IgD-negative memory B cell (primary cell): ENCODE data around the gene SHTN1. TPM values are rescaled to one million over a fixed set of nuclear protein-coding genes. Genes with fewer than 3 reads are reported as not detected.

Experiments
- H3K27ac Mint-ChIP-seq, 3 donors: one replicate each; pipeline ENCODE4 v1.8.0; 2020 to 2022; ENCODE audit warnings: mild to moderate bottlenecking in 3 of 3, mixed read lengths in 3 of 3, moderate library complexity in 1 of 3
- H3K27me3 Mint-ChIP-seq: one replicate; pipeline ENCODE4 v1.8.0; 2021; ENCODE audit warnings: mixed read lengths
- H3K36me3 Mint-ChIP-seq: one replicate; pipeline ENCODE4 v1.8.0; 2020; ENCODE audit warnings: mild to moderate bottlenecking, mixed read lengths
- H3K4me1 Mint-ChIP-seq, 3 donors: one replicate each; pipeline ENCODE4 v1.8.0; 2020 to 2022; ENCODE audit warnings: mixed read lengths in 3 of 3, mild to moderate bottlenecking in 1 of 3
- H3K4me3 Mint-ChIP-seq, 4 donors: one replicate each; pipeline ENCODE4 v1.8.0; 2020 to 2022; ENCODE audit warnings: mild to moderate bottlenecking in 4 of 4, mixed read lengths in 4 of 4, moderate library complexity in 3 of 4
- H3K9me3 Mint-ChIP-seq, 3 donors: one replicate each; pipeline ENCODE4 v1.8.0; 2020 to 2021; ENCODE audit warnings: mixed read lengths in 3 of 3, mild to moderate bottlenecking in 1 of 3
- polyA plus RNA-seq: library from polyadenylated mRNA; unstranded; fragments of 300-500 nt; fragmentation: Illumina TruSeq; gene quantifications from one replicate; pipeline ENCODE4 v1.2.3, GENCODE V29; 2021

SHTN1 gene
- polyA plus RNA-seq, 1 donor from 2014 or later = 0.04 TPM

DNA sequence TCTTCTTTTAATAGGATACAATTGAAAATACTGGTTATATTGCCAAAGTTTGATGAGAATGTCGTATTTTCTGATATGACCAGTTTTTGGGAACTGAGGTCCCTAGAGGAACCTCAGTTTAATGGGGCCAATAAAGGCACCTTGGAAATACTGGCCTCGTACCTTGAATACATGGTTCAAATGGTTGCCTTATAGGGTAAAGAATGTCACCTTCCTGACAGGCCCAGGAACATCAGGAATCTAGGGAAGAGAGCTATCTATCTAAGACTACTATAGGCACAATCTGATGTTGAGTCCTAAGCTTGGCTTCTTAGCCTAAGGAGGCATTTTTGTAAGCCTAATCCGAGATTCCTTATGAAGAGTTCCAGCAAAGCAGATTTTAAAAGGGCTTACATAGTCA is 9.3 kb downstream of the SHTN1 start:
- H3K4me3 Mint-ChIP-seq = no peak overlapping the region
- no peak overlapping the region for H3K27ac Mint-ChIP-seq
- no peaks in the 10 kb centered on the region for H3K4me1 Mint-ChIP-seq
- no peaks in the 10 kb centered on the region for H3K36me3 Mint-ChIP-seq
- H3K9me3 Mint-ChIP-seq = peaks cover 0 to 2% (median 0%) of the 10 kb centered on the region in 3 donors
- H3K27me3 Mint-ChIP-seq = peaks cover 6% of the 10 kb centered on the region

- H3K27ac Mint-ChIP-seq = no peak overlapping the region
- no peak overlapping the region for H3K4me3 Mint-ChIP-seq
- no peaks in the 10 kb centered on the region for H3K36me3 Mint-ChIP-seq
- H3K4me1 Mint-ChIP-seq = no peaks in the 10 kb centered on the region
- peaks cover 0 to 2% (median 0%) of the 10 kb centered on the region in 3 donors for H3K9me3 Mint-ChIP-seq
- H3K27me3 Mint-ChIP-seq = peaks cover 6% of the 10 kb centered on the region
These were observed 10.7 kb downstream of the SHTN1 start for GRCh38 chr10:116994113-116994890.

- no peaks in the 10 kb centered on the region for H3K36me3 Mint-ChIP-seq
These were observed 11.4 kb downstream of the SHTN1 start for GRCh38 chr10:116993610-116994009.

GRCh38 chr10:116992183-116992582 is 12.8 kb downstream of the SHTN1 start:
- no peaks in the 10 kb centered on the region for H3K4me1 Mint-ChIP-seq
- no peaks in the 10 kb centered on the region for H3K36me3 Mint-ChIP-seq
- peaks cover 2% of the 10 kb centered on the region for H3K27me3 Mint-ChIP-seq
- no peak overlapping the region for H3K4me3 Mint-ChIP-seq
- no peak overlapping the region for H3K27ac Mint-ChIP-seq
- H3K9me3 Mint-ChIP-seq = peaks cover 0 to 2% (median 0%) of the 10 kb centered on the region in 3 donors

More at GRCh38 chr10:116993610-116994009, 11.4 kb downstream of the SHTN1 start:
- H3K4me3 Mint-ChIP-seq = no peak overlapping the region
- H3K4me1 Mint-ChIP-seq = no peaks in the 10 kb centered on the region
- H3K9me3 Mint-ChIP-seq = no peaks in the 10 kb centered on the region
- no peak overlapping the region for H3K27ac Mint-ChIP-seq
- peaks cover 6% of the 10 kb centered on the region for H3K27me3 Mint-ChIP-seq

- no peaks in the 10 kb centered on the region for H3K4me1 Mint-ChIP-seq
- H3K27me3 Mint-ChIP-seq = peaks cover 4% of the 10 kb centered on the region
- no peak overlapping the region for H3K27ac Mint-ChIP-seq
- no peaks in the 10 kb centered on the region for H3K36me3 Mint-ChIP-seq
- H3K9me3 Mint-ChIP-seq = peaks cover 0 to 4% (median 0%) of the 10 kb centered on the region in 3 donors
- no peak overlapping the region for H3K4me3 Mint-ChIP-seq
These were observed 14.6 kb downstream of the SHTN1 start for GRCh38 chr10:116990276-116990800.

GRCh38 chr10:116989439-116989838 is 15.5 kb downstream of the SHTN1 start:
- H3K27me3 Mint-ChIP-seq = peaks cover 4% of the 10 kb centered on the region
- no peak overlapping the region for H3K4me3 Mint-ChIP-seq
- no peaks in the 10 kb centered on the region for H3K36me3 Mint-ChIP-seq
- peaks cover 0 to 4% (median 0%) of the 10 kb centered on the region in 3 donors for H3K9me3 Mint-ChIP-seq
- no peak overlapping the region for H3K27ac Mint-ChIP-seq
- H3K4me1 Mint-ChIP-seq = no peaks in the 10 kb centered on the region

DNA sequence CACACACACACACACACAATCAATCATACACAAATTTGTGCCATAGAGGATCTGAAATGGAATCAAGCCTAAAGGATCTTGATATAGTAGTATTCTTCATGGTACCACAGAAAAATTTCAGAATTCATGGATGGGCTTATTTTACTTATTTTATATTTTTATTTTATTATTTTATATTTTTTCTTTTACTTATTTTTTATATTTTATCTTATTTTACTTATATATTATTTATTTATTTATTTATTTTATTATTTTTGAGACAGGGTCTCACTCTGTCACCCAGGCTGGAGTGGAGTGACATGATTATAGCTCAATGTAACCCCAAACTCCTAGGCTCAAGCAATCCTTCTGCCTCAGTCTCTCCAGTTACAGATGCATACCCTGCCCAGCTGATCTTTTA is 16.7 kb downstream of the SHTN1 start:
- Mint-ChIP-seq H3K4me1 (no peaks in the 10 kb centered on the region), H3K27ac (no peak overlapping the region), H3K9me3 (peaks cover 0 to 4% (median 0%) of the 10 kb centered on the region in 3 donors), H3K36me3 (no peaks in the 10 kb centered on the region), H3K27me3 (peaks cover 4% of the 10 kb centered on the region), H3K4me3 (no peak overlapping the region)

- Mint-ChIP-seq H3K4me1 (no peaks in the 10 kb centered on the region), H3K27ac (no peak overlapping the region), H3K27me3 (peaks cover 4% of the 10 kb centered on the region), H3K9me3 (peaks cover 0 to 4% (median 0%) of the 10 kb centered on the region in 3 donors), H3K4me3 (no peak overlapping the region), H3K36me3 (no peaks in the 10 kb centered on the region)
These were observed 19.4 kb downstream of the SHTN1 start for GRCh38 chr10:116985611-116986010.

DNA sequence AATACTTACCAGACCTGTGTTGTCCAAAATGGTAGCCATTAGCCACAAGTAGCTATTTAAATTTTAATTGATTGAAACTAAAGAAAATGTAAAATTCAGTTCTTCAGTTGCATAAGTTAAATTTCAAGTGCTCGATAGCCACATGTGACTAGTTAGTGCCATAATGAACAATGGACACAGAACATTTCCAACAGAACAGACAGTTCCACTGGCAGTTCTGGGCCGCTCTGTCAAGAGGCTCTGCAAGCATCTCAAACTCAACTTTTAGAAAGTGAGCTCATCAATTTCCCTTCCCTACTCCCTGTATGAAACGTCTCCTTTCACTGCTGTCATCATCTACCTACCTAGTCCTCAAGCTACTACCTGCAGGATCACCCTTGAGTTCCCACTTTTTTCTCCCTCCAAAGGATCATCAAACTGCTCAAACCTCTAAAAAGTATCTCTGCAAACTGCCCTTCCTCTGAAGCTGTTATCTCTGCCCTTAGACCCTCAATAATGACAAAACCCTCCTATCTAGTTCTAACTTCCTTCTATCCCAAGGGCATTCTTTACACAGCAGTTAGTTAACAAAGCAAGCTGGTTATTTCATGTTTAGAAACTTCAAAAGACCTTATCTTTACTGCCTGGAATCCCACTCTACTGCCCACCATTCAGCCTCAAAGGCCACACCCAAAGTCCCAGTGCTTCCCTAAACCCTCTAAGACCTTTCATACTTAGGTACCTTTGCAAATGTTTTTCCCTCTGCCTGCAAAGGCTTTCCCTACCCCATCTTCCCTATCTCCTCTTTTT is 20.6 kb downstream of the SHTN1 start:
- Mint-ChIP-seq H3K36me3 (no peaks in the 10 kb centered on the region), H3K27ac (no peak overlapping the region), H3K27me3 (peaks cover 6% of the 10 kb centered on the region)

DNA sequence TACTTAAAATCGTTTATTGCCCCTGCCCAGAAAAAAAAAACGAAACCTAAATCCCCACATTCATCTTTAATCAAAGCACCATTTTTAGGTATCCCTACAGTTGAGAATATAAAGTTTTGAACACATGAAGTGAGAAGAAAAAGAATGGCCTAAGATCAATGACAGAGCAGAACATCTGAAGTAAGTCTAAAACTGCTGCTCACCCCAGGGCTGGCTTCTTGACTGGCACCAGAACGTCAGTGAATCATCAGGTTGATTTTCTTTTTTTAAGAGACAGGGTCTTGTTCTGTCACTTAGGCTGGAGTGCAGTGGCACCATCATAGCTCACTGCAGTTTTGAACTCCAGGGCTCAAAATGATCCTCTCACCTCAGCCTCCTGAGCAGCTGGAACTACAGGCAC is 24.9 kb downstream of the SHTN1 start:
- Mint-ChIP-seq H3K36me3 (no peaks in the 10 kb centered on the region), H3K27ac (no peak overlapping the region), H3K4me1 (no peaks in the 10 kb centered on the region), H3K27me3 (peaks cover 2% of the 10 kb centered on the region), H3K4me3 (no peak overlapping the region), H3K9me3 (no peaks in the 10 kb centered on the region)

More for the DNA sequence above, 20.6 kb downstream of the SHTN1 start:
- Mint-ChIP-seq H3K4me1 (no peaks in the 10 kb centered on the region), H3K4me3 (no peak overlapping the region), H3K9me3 (peaks cover 0 to 4% (median 0%) of the 10 kb centered on the region in 3 donors)

DNA sequence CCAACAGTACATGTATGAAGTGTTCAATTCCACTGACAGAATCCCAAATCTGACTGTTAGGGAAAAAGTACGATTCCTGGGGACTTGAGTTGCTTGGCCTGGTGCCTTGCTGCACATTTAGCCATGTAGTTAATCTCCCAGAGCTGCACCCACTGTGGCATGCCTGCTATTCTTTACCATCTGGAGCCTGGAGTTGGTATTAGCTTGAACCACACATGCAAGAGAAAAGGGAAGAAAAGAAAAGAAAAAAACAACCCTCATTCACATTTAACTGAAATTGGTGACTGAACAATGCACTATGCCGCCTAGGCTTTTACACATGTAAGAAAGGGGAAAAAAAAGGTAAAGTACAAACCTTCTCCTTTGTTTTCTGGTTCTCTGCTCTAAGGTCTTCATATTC is 26.1 kb downstream of the SHTN1 start:
- Mint-ChIP-seq H3K27ac (no peak overlapping the region), H3K4me1 (no peaks in the 10 kb centered on the region), H3K27me3 (peaks cover 2% of the 10 kb centered on the region), H3K36me3 (no peaks in the 10 kb centered on the region), H3K9me3 (no peaks in the 10 kb centered on the region), H3K4me3 (no peak overlapping the region)

- H3K4me3 Mint-ChIP-seq = no peak overlapping the region
- H3K27ac Mint-ChIP-seq = no peak overlapping the region
- H3K9me3 Mint-ChIP-seq = no peaks in the 10 kb centered on the region
- H3K36me3 Mint-ChIP-seq = no peaks in the 10 kb centered on the region
- H3K4me1 Mint-ChIP-seq = no peaks in the 10 kb centered on the region
- H3K27me3 Mint-ChIP-seq = no peaks in the 10 kb centered on the region
These were observed 30.5 kb downstream of the SHTN1 start for GRCh38 chr10:116974456-116975005.

- Mint-ChIP-seq H3K27me3 (no peaks in the 10 kb centered on the region), H3K4me3 (no peak overlapping the region), H3K36me3 (no peaks in the 10 kb centered on the region), H3K9me3 (no peaks in the 10 kb centered on the region), H3K27ac (no peak overlapping the region), H3K4me1 (no peaks in the 10 kb centered on the region)
These were observed 31.0 kb downstream of the SHTN1 start for GRCh38 chr10:116973946-116974455.

GRCh38 chr10:116973371-116973905 is 31.5 kb downstream of the SHTN1 start:
- H3K9me3 Mint-ChIP-seq = no peaks in the 10 kb centered on the region
- no peak overlapping the region for H3K27ac Mint-ChIP-seq
- H3K4me1 Mint-ChIP-seq = no peaks in the 10 kb centered on the region
- H3K4me3 Mint-ChIP-seq = no peak overlapping the region
- H3K36me3 Mint-ChIP-seq = no peaks in the 10 kb centered on the region
- H3K27me3 Mint-ChIP-seq = no peaks in the 10 kb centered on the region

DNA sequence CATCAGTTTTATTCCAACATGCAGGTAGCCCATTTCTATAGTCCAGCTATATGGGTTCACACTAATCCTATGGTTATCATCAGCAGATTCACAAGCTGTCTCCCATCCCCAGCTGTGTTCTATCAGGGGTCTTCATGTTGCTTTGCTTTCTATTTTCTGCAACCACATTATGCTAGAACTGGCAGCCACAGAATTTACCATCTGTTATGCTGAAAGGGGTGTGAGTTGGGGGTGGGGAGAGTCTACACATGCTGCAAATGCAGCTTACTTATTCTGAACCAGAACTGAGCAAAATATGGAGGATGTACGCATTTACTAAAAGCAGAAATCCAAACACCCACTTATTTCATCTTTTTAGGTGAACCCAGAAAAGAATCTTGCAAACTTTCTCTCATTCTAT is 32.9 kb downstream of the SHTN1 start:
- Mint-ChIP-seq H3K4me1 (no peaks in the 10 kb centered on the region), H3K9me3 (no peaks in the 10 kb centered on the region), H3K36me3 (no peaks in the 10 kb centered on the region), H3K4me3 (no peak overlapping the region), H3K27me3 (no peaks in the 10 kb centered on the region), H3K27ac (no peak overlapping the region)
